Measurements from ENCODE around the gene TMCC3. TPM values are rescaled to one million over a fixed set of nuclear protein-coding genes. Genes with fewer than 3 reads are reported as not detected.
"Not testable (repeated sequence)": the region's sequence is repeated elsewhere in the genome, so short reads cannot be mapped to it uniquely, and the experiment has no call there.

TMCC3 gene
- total RNA-seq, 4 donors from 2014 or later: 12.4 to 47.3 (median 32.7) TPM

- H3K27me3 ChIP-seq: no peaks in the 10 kb centered on the region
- no peaks in the 10 kb centered on the region for H3K4me1 ChIP-seq
- no peaks in the 10 kb centered on the region for H3K9me3 ChIP-seq
- no peak for DNase-seq
- intact Hi-C loops (cut with DNase I; ENCODE audit: low total_unique reads): no loop called here
- TF ChIP-seq POLR2A (IDR thresholded peaks at IDR 0.05): no peak
- TF ChIP-seq CTCF (IDR thresholded peaks at IDR 0.05): no peak
- no peaks in the 10 kb centered on the region for H3K36me3 ChIP-seq
- no peak overlapping the region for H3K27ac ChIP-seq
- no peak overlapping the region for H3K4me3 ChIP-seq
Measured at GRCh38 chr12:94553130-94553519, 97.2 kb downstream of the TMCC3 start.

GRCh38 chr12:94551810-94552209, 98.5 kb downstream of the TMCC3 start:
- intact Hi-C loops (cut with DNase I; ENCODE audit: low total_unique reads): no loop called here
- Histone ChIP-seq H3K9me3 (no peaks in the 10 kb centered on the region), H3K4me3 (no peak overlapping the region), H3K27ac (no peak overlapping the region), H3K27me3 (no peaks in the 10 kb centered on the region), H3K4me1 (no peaks in the 10 kb centered on the region), H3K36me3 (no peaks in the 10 kb centered on the region)
- DNase-seq: no peak
- TF ChIP-seq CTCF (IDR thresholded peaks at IDR 0.05) (no peak), POLR2A (IDR thresholded peaks at IDR 0.05) (no peak)

- intact Hi-C loops (cut with DNase I; ENCODE audit: low total_unique reads): no loop called here
- H3K9me3 ChIP-seq: no peaks in the 10 kb centered on the region
- H3K4me1 ChIP-seq: no peaks in the 10 kb centered on the region
- no peak for DNase-seq
- H3K4me3 ChIP-seq: no peak overlapping the region
- no peak for TF ChIP-seq POLR2A (IDR thresholded peaks at IDR 0.05)
- TF ChIP-seq CTCF (IDR thresholded peaks at IDR 0.05): no peak
- no peaks in the 10 kb centered on the region for H3K36me3 ChIP-seq
- no peak overlapping the region for H3K27ac ChIP-seq
- no peaks in the 10 kb centered on the region for H3K27me3 ChIP-seq
Measured at GRCh38 chr12:94550964-94551363, 99.4 kb downstream of the TMCC3 start.

- H3K27ac ChIP-seq; H3K27me3 ChIP-seq; H3K4me1 ChIP-seq; H3K9me3 ChIP-seq; DNase-seq; H3K36me3 ChIP-seq; intact Hi-C loops (cut with DNase I; ENCODE audit: low total_unique reads); H3K4me3 ChIP-seq: not testable (repeated sequence)
Measured at GRCh38 chr12:94548833-94549232, 101.5 kb downstream of the TMCC3 start.

- intact Hi-C loops (cut with DNase I; ENCODE audit: low total_unique reads): no loop called here
- TF ChIP-seq CTCF (IDR thresholded peaks at IDR 0.05): peak; percentile 57 to 80 (median 72)
- TF ChIP-seq POLR2A (IDR thresholded peaks at IDR 0.05): no peak
- Histone ChIP-seq H3K4me3 (no peak overlapping the region), H3K9me3 (no peaks in the 10 kb centered on the region), H3K36me3 (no peaks in the 10 kb centered on the region), H3K27me3 (no peaks in the 10 kb centered on the region), H3K4me1 (no peaks in the 10 kb centered on the region), H3K27ac (no peak overlapping the region)
- DNase-seq: peak in 1 of 2 donors; percentile 24
Measured at GRCh38 chr12:94545935-94546771, 104.2 kb downstream of the TMCC3 start.

Data from uterus (tissue), 4 donors.